Islet precursor cell (in vitro differentiated cells): ENCODE results near the gene PEMT.
"Not testable (repeated sequence)": the region's sequence is repeated elsewhere in the genome, so short reads cannot be mapped to it uniquely, and the experiment has no call there.

Source experiments
- DNase-seq: peaks from one replicate; pipeline ENCODE4 v3.0.0-alpha.2; 2018

Gene PEMT

DNA sequence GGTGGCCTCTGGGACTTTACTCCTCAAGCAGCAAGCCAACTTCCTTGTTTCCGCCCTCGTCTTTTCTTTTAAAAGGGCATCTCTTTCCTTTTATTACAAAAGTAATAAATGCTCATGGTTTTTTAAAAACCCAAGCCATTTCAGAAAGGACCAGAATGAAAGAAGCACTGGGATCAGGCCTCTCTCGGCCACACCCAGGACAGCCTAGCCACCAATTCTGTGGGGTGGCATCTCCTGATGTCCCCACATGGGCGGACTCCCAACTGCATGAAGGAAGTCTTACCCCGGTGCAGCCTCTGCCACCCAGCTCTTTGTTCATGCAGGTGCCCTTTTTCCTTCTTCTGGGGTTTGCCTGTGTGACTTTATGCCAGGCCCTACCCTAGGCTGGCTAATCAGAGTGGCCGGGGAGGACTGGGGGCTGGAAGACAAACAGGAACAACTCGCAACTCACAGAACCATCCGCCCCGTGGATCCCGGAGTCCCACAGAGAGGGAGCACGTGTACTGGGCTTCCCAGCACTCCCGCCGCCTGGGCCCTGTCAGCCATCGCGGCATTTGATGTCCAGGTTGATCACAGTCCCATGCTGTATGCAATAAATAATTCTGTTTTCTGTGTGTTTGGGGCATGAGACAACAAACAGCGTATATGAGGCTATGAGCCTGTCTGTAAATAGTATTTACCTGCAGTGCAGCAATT, 92.8 kb downstream of the PEMT start:
- DNase-seq, result no peak

- DNase-seq, result no peak
Observed at GRCh38 chr17:17497845-17498520, 93.5 kb downstream of the PEMT start.

DNA sequence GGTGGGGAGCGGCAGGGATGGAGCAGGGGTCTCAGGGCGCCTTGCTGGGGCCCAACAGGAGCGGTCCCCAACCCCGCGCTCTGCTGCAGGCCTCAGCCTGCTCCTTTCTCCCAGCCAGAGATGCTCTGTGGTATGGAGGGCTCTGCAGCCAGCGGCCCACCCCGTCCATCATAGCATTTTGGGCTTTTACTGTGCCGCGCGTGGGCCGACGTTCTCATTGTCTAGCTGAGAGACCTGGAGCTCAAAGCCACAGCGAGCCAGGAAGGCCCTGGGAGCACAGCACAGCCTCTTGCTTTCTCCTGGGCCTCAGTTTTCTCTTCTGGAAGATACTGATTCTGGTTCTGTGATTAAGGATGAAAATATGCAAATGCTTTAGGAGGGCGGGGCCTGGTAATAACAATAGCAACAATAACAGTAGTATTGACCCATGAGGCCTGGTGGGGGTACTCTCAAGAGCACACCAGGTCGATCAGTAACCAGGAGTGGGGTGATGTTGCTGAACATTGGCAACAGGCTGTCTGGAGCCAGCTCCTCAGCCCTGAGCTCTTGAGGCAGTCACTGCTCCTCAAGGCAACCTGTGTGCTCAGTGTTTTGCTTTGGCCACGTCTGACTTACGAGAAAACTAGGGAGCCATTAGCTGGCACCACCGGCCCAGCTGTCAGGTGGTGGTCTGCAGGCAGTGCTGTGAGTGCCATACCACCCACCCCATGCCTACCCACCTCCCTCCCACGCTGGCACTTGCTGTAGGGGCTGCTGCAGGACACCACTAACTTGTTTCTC, 94.3 kb downstream of the PEMT start:
- DNase-seq, result no peak

GRCh38 chr17:17496189-17497064, 95.1 kb downstream of the PEMT start, which contains the start of gene RASD1:
Gene RASD1, minus strand, starts transcription at chr17:17496395. Its CDS starts 214 bp downstream, at chr17:17496181.
- peak; percentile 95 for DNase-seq

DNA sequence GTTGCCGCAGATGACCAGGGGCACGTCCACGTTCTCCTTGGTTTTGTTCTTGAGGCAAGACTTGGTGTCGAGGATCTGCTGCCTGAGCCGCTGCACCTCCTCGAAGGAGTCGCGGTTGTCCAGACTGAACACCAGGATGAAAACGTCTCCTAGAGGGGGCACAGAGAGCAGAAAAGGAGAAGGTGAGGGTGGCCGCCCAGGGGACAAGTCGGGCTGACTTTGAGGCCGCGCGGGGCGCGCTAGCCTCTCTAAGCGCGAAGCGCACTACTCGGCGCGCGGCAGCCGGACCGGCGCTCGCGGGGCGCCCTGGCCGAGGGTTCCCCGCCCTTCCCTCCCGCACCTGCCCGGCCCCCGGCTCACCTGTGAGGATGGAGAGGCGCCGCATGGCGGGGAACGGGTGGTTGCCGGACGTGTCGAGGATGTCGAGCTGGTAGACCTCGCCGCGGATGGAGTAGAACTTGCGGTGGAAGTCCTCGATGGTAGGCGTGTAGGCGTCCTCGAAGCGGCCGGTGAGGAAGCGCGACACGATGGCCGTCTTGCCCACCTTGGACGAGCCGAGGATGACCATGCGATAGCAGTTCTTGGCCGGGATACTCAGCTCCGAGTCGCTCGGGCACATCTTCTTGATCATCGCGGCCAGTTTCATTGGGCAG, 95.8 kb downstream of the PEMT start:
- DNase-seq, result no peak

DNA sequence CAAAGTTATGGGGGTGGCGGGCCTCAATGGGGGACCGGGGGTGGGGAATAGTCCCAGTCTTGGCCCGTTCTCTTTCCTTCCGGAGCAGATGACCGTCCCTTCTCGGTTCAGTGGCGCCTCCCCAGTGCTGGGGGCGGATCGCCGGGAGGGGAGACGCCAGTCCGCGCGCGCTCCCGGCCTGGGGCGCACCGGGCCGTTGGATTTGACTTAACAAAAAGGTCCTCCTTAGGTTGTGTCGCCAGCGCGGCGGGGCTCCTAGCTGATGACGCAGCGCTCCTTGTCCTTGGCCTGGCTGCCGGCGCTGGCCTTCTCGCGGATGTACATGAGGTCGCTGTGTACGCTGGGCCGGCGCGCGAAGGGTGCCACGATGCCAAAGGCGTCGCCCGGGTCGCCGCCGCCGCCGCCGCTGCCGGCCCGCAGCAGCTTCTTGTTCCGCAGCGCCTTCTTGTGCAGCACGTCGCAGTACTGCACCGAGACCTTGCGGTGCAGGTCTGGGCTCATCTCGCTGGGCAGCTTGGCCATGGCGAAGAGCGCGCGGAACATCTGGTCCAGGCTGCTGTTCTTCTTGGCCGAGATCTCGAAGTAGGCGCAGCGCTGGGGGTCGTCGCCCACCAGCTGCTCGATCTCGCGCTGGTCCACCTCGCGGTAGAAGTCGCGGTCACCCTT, 96.5 kb downstream of the PEMT start:
- peak; percentile 90 for DNase-seq

DNA sequence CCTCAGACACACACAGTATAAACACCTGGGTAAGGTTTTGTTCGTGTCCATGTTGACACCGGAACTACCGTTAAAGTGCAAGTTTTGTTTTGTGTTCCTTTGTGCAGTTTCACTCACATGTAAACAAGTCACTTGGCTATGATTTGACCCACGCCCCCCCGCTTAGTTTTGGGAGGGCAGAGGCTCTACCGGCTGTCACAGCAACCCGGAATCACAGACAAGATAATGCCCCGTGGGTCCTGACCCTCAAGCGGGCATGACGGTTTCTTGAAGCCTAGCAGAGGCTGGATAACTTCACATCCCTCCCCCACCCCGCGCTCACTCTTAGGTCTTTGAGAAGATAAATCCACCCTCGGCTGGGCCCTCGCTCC, 97.0 kb downstream of the PEMT start:
- DNase-seq, result no peak

GRCh38 chr17:17493986-17494466, 97.5 kb downstream of the PEMT start:
- DNase-seq, result no peak

GRCh38 chr17:17493249-17493985, 98.1 kb downstream of the PEMT start:
- DNase-seq, result peak; percentile 72

GRCh38 chr17:17492571-17492970, 98.9 kb downstream of the PEMT start:
- no peak for DNase-seq

GRCh38 chr17:17492085-17492484, 99.4 kb downstream of the PEMT start:
- DNase-seq, result peak; percentile 60

DNA sequence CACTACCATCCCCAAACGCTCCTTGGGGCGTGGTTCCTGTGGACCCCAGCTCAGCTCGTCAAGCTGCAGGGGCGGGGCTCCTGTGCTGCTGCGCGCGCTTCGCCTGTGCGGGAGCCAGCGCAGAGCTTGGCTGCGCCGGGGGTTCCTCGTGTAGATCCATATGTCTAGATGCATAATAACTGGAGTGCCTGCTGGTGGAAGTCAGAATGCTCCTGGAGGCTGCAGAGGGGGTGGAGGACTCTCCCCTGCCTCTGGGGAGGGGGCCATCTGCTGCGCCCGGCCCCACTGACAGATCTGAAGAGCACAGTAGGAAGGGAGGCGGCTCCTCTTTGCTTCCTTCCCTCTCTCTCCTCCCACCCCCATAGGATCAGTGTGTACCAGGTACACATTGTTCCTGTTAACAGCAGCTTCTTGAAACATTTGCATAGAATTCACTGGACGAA, 99.9 kb downstream of the PEMT start:
- no peak for DNase-seq

GRCh38 chr17:17491031-17491471, 100.5 kb downstream of the PEMT start:
- DNase-seq, result no peak

DNA sequence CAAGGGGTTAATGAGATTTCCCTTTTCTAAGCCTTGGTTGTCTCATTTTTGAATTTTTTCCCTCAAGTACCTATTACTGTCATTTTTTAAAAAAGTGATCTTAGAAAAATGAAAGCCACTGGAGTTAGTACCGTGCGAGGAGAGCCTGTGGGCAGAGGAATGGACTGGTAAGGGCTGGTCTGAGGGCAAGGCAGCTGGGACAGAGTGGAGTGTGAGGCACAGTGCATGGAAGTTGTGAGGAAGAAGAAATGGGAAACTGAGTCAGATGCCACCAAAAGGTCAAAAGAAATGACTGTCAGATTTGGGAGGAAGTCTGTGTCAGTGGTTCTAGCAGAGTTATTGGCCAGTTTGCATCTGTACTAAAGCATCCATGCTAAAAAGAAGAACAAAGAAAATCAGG, 103.5 kb downstream of the PEMT start:
- DNase-seq, result no peak

DNA sequence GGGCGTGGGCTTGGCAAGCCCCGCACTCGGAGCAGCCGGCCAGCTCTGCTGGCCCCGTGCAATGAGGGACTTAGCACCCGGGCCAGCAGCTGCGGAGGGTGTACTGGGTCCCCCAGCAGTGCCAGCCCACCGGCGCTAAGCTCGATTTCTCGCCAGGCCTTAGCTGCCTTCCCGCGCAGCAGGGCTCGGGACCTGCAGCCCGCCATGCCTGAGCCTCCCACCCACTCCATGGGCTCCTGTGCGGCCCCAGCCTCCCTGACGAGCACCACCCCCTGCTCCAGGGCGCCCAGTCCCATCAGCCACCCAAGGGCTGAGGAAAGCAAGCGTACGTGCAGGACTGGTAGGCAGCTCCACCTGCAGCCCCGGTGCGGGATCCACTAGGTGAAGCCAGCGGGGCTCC, 105.1 kb downstream of the PEMT start:
- not testable (repeated sequence) for DNase-seq

DNA sequence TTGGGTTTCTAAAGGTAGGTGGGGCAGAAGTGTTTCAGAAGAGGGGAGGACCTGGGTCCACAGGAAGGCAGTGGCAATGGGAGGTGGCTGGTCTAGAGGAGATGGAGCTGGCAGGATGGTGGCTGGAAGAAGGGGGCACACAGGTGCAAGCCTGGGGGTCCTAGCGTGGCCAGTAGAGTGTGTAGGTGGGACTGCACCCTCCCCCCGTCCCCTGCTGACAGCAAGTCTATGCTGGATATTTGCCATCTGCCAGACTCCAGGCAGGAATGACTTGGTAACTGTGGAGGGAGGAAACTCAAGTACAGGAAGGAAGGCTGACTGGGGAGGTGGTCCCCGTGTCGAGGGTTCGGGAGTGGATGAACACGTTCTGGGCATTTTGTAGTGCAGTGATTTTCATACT, 106.1 kb downstream of the PEMT start:
- no peak for DNase-seq

DNA sequence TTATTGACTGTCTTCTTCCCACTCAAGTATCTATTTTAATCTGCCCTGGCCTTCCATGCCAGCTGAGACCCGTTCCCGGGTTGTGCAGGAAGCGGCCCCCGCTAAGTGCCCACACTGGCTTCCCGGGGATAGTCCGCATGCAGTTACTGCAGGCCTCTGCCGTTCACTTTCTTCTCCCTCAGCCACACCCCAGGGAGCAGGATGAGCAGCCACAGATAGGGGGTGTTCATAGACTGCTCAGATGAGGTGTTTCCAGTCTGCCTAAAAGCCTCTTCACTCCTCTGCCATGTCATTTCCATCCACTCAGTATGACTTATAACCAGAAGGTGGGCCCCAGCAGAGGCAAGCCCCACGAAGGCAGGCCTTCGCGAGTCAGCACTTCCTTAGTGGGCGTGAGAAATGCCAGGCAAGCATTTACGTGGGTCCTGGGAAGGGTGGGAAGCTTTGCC, 107.0 kb downstream of the PEMT start:
- peak; percentile 50 for DNase-seq

- no peak for DNase-seq
Observed at GRCh38 chr17:17481860-17482259, 109.6 kb downstream of the PEMT start.

DNA sequence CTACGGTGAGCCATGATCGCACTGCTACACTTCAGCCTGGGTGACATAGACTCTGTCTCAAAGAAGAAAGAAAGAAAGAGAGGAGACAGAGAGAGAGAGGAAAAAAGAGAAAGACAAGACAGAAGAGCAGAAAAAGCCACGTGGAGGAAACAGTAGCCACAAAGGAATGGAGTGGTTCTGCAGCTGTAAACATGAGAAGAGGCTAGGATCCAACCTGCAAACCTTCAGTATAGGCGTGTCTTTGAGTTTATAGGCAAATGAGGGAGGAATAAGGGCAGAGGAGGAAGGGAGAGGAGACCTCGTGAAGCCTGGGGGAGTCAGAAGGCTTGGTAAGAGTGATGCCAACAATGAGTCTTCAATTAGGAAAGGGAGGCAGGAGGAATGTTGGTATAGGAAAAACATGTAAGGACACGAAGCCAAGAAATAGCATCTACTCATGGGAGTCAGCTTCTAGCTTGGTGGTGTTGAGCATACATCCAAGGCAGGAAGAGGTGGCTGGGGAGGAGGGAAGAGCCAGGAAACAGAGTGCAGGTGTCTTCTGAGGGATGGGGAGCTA, 110.8 kb downstream of the PEMT start:
- no peak for DNase-seq

DNA sequence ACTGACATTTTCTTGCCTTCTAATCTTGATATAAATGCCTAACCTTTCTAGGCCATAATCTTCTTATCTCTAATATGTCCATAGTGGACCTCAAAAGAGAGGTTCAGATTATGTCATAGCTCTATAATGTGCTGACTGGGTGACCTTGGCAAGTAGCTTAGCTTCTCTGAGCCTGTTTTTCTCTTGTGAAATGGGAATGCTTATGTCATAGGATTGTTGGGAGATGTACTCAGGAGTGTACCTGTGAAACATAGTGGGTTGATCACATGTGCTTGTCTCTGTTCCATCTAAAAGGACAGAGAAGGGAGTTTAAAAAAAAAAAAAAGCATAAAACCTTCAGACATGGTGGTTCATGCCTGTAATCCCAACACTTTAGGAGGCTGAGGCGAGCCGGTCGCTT, 112.3 kb downstream of the PEMT start:
- DNase-seq, result no peak
